Measurements from ENCODE around the gene NUP210.

NUP210 gene

DNA sequence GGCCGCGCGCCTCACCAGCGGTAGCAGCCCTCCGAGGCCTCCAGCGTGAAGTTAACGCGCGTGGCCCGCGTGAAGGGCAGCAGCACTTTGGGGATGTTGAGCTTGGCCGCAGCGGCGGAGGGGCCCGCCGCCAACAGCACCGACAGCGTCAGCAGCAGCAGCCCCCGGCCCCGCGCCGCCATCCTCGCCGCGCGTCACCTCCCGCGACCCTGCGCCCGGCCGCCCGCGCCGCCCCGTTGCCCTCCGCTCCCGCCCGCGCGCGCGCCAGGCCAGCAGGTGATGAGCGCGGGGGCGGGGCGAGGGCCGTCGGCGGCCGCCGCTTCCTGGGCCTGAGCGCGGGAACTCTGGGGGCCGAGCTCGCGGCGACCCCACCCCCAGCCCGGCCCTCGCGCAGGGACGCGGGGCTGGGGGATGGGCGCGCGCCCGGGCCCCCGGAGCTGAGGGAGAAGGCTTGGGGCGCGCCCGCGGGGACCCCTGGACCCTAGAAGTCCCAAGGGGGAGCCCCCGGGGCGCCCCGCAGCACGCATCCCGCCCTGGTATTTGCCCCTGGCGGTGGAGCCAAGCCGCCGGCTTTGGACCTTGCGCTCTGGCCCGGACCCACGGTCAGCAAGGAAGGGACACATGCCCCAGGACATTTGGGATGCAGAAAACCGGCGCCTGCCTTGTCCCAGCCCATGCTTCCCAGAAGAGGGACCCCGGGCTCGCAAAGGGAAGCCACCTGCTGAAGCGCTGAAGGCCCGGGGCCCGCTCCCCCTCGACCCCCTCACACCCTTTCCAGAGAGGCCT, at the start of gene NUP210:
Gene NUP210, minus strand, starts transcription at position 278 of the 786 bp plus-strand sequence. Its CDS starts 96 bp downstream, at position 182.
- Histone ChIP-seq H3K36me3 (replicated peaks) (no peaks in the 10 kb centered on the region), H3K27me3 (replicated peaks) (peaks cover 21% of the 10 kb centered on the region), H3K27ac (no peak within 1 kb of the TSS), H3K4me3 (ENCODE audit: low read depth, low read length) (no peak within 1 kb of the TSS)
- DNase-seq, result no peak
- in situ Hi-C loops (cut with HindIII; ENCODE audit: low pct_ligation_motif_present, low sequenced_read_pairs), result no loop called here
- TF ChIP-seq, protein P1, sequence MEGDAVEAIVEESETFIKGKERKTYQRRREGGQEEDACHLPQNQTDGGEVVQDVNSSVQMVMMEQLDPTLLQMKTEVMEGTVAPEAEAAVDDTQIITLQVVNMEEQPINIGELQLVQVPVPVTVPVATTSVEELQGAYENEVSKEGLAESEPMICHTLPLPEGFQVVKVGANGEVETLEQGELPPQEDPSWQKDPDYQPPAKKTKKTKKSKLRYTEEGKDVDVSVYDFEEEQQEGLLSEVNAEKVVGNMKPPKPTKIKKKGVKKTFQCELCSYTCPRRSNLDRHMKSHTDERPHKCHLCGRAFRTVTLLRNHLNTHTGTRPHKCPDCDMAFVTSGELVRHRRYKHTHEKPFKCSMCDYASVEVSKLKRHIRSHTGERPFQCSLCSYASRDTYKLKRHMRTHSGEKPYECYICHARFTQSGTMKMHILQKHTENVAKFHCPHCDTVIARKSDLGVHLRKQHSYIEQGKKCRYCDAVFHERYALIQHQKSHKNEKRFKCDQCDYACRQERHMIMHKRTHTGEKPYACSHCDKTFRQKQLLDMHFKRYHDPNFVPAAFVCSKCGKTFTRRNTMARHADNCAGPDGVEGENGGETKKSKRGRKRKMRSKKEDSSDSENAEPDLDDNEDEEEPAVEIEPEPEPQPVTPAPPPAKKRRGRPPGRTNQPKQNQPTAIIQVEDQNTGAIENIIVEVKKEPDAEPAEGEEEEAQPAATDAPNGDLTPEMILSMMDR (IDR thresholded peaks at IDR 0.05; ENCODE audit: low read depth, low read length, missing control alignments), result no peak

DNA sequence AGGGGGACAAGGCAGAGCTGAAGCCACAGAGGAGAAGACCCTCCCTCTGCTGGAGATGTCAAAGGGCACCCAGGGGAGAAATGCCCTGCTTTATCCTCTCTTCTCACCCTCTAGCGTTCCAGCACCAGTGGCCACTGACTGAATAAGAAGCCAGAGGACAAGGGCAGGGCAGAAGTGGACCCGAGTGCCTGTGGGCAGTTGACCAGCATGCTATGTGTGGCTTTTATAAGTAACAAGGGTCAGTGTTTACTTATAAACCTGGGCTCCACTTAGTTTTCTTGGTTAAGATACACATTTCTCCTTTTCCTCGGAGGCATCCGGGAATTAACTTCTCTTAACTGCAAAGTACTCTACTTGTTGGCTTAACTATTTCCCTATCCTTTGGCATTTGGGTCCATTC, 46.7 kb upstream of the NUP210 start:
- TF ChIP-seq, protein P1 (IDR thresholded peaks at IDR 0.05; ENCODE audit: low read depth, low read length, missing control alignments), result no peak
- Histone ChIP-seq H3K27me3 (replicated peaks) (peaks cover 3% of the 10 kb centered on the region), H3K27ac (no peak overlapping the region), H3K36me3 (replicated peaks) (no peaks in the 10 kb centered on the region), H3K4me3 (ENCODE audit: low read depth, low read length) (no peak overlapping the region)
- in situ Hi-C loops (cut with HindIII; ENCODE audit: low pct_ligation_motif_present, low sequenced_read_pairs), result no loop called here
- DNase-seq, result no peak

DNA sequence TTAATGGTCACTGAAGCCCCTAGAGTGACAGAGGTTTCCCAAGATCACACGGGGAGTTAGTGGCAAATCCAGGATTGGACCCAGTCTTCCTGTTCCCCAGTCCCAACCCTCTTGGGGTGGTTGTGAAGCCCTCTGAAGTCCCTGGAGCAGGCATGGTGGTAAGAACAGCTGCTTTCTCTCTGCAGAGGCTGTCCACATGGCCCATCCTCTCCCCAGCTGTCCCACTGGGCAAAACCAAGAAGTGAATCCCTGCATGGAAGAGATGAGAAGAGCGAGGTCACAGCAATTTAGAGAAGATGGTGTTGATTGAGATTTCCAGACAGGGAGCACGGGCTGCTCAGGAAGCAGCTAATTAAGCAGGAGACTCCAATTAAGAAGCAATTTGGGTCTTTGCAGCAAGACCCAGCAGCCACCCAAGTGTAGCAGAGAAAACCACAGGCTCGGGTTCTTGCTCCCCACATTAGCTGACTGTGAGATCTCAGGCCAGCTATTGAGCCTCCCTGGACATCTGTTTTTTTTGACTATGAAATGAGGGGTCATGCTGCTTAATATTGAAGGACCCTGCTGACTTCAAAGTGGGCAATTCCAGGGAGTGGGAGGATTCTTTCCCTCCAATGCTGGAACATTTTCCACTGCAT, 45.2 kb upstream of the NUP210 start:
- Histone ChIP-seq H3K27me3 (replicated peaks) (peaks cover 3% of the 10 kb centered on the region), H3K36me3 (replicated peaks) (no peaks in the 10 kb centered on the region), H3K4me3 (ENCODE audit: low read depth, low read length) (no peak overlapping the region), H3K27ac (no peak overlapping the region)
- in situ Hi-C loops (cut with HindIII; ENCODE audit: low pct_ligation_motif_present, low sequenced_read_pairs), result no loop called here
- no peak for DNase-seq
- TF ChIP-seq, protein P1 (IDR thresholded peaks at IDR 0.05; ENCODE audit: low read depth, low read length, missing control alignments), result no peak

DNA sequence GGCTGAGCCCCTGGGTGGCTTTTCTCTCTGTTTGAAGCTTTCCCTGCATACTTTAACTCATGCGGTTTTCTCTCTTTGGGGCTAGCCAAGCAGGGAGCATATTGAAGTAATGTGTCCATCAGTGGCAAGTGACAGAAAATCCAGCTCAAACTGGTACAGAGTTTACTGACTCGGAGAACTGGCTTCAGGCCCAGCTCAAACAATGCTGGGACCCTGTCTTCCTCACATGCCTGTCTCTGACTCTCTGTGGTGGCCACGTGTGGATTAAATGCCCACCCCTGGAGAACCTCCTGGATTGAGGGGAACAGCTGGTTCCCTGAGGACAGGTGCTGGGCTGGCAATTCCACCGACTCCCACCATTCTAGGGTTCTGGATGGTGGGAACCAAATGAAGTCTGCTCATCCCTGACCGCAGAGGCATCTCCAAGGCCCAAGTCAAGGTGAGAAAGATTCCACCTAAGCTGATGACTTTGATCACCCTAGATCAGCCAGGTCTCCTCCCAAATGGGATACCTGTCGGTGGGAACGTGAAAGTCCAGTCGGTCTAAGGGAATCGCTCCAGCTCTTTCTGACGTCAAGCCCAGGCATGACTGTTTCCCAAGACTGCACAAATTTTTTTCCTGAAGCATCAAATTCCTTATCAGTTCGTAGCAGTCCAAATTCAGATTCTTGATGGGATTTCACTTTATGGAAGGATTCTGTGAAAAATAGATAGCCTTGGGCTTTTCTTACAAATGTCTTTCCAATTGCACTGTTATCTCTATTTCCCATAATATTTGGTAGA, 43.7 kb upstream of the NUP210 start:
- TF ChIP-seq, protein P1 (IDR thresholded peaks at IDR 0.05; ENCODE audit: low read depth, low read length, missing control alignments), result no peak
- Histone ChIP-seq H3K27me3 (replicated peaks) (peaks cover 3% of the 10 kb centered on the region), H3K36me3 (replicated peaks) (no peaks in the 10 kb centered on the region), H3K4me3 (ENCODE audit: low read depth, low read length) (no peak overlapping the region), H3K27ac (no peak overlapping the region)
- no peak for DNase-seq
- in situ Hi-C loops (cut with HindIII; ENCODE audit: low pct_ligation_motif_present, low sequenced_read_pairs), result no loop called here

DNA sequence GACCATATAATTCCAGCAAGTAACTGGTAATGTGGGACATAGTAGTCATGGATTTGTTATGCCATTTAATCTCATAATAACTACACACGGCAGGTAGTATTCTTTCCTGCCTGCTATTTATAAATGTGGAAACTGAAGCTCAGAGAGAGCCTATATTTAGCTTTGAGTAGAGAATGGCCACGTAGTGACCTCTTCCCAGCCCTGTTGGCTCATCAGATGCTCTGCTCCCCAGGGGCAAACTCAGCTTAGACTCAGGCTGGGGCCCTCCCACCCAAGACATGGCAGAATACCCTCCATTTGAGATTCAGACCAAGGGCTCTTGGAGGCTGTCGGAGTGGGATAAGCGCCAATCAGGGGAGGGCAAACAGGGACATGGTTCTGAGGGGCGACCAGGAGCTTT, 42.7 kb upstream of the NUP210 start:
- no peak overlapping the region for H3K4me3 ChIP-seq (ENCODE audit: low read depth, low read length)
- no peaks in the 10 kb centered on the region for H3K36me3 ChIP-seq (replicated peaks)
- no peak for DNase-seq
- TF ChIP-seq, protein P1 (IDR thresholded peaks at IDR 0.05; ENCODE audit: low read depth, low read length, missing control alignments), result no peak
- in situ Hi-C loops (cut with HindIII; ENCODE audit: low pct_ligation_motif_present, low sequenced_read_pairs), result no loop called here
- H3K27ac ChIP-seq, result no peak overlapping the region
- peaks cover 3% of the 10 kb centered on the region for H3K27me3 ChIP-seq (replicated peaks)

Measured in brain microvascular endothelial cell (primary cell).